ENCODE data around the gene YEATS4. TPM values are rescaled to one million over a fixed set of nuclear protein-coding genes. Genes with fewer than 3 reads are reported as not detected.
A peak's percentile ranks its signal among the peaks of the same experiment; 100 is the strongest.

YEATS4 gene
- total RNA-seq, 1 donor = 20.3 TPM

DNA sequence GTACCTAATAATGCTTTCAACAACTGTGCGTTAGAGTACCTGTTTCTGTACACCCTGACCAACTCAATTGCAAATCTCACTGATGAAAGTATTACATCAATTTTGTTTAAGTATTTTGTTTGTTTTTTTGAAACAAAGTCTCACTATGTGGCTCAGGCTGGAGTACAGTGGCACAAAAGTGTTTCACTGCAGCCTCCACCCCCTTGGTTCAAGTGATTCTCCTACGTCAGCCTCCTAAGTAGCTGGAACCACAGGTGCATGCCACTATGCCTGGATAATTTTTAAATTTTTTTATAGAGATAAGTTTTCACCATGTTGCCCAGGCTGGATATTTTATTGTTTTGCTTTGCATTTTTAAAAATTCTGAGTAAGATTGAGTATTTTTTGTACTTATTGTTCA is 46.7 kb downstream of the YEATS4 start:
- peak overlapping the region; percentile 90 for H3K27ac ChIP-seq (ENCODE audit: low read depth, low read length)
- H3K4me1 ChIP-seq (ENCODE audit: insufficient read depth, low read length) = peaks cover 32% of the 10 kb centered on the region
- DNase-seq (ENCODE audit: insufficient read length, low spot score, missing footprints) = no peak
- H3K9me3 ChIP-seq (ENCODE audit: low read depth, low read length) = no peaks in the 10 kb centered on the region
- no peaks in the 10 kb centered on the region for H3K36me3 ChIP-seq (ENCODE audit: insufficient read depth, low read length)
- TF ChIP-seq CTCF (IDR thresholded peaks at IDR 0.05; ENCODE audit: extremely low read depth, low read depth, low read length) = no peak
- no peaks in the 10 kb centered on the region for H3K27me3 ChIP-seq (ENCODE audit: insufficient read depth, low read length)
- no peaks in the 10 kb centered on the region for H4K20me1 ChIP-seq (ENCODE audit: insufficient read depth, low read length)
- H2AFZ ChIP-seq (ENCODE audit: low read length) = no peak overlapping the region
- no peak overlapping the region for H3K4me3 ChIP-seq (ENCODE audit: insufficient read depth, low read length)
- no peaks in the 10 kb centered on the region for H3K79me2 ChIP-seq (ENCODE audit: insufficient read depth, low read length)
- H3K4me2 ChIP-seq (ENCODE audit: insufficient read depth, low read length) = peak overlapping the region; percentile 72

DNA sequence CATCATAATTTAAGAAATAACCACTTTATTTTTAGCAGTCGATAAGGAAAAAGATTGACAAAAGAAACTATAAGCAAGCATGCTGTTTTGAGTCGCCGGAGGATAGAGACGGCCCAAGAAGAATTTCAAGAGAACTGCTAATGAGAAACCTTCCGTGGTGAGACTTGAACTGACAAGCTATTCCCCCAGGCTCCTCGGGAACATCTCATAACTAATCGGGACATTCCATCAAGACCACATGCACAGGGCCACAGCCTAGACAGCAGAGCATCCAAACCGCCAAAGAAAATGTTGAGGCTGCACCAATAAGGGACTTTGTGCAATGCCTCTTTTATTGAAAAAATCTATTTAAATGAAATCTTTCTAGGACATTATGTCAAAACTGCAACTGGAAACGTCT is 51.0 kb downstream of the YEATS4 start:
- Histone ChIP-seq H2AFZ (ENCODE audit: low read length) (no peak overlapping the region), H3K4me2 (ENCODE audit: insufficient read depth, low read length) (no peak overlapping the region), H3K27me3 (ENCODE audit: insufficient read depth, low read length) (no peaks in the 10 kb centered on the region), H3K36me3 (ENCODE audit: insufficient read depth, low read length) (no peaks in the 10 kb centered on the region), H3K27ac (ENCODE audit: low read depth, low read length) (no peak overlapping the region), H3K79me2 (ENCODE audit: insufficient read depth, low read length) (no peaks in the 10 kb centered on the region), H3K4me1 (ENCODE audit: insufficient read depth, low read length) (peaks cover 18% of the 10 kb centered on the region), H4K20me1 (ENCODE audit: insufficient read depth, low read length) (no peaks in the 10 kb centered on the region), H3K9me3 (ENCODE audit: low read depth, low read length) (no peaks in the 10 kb centered on the region), H3K4me3 (ENCODE audit: insufficient read depth, low read length) (no peak overlapping the region)
- DNase-seq (ENCODE audit: insufficient read length, low spot score, missing footprints) = no peak
- TF ChIP-seq CTCF (IDR thresholded peaks at IDR 0.05; ENCODE audit: extremely low read depth, low read depth, low read length) = no peak

- no peak for DNase-seq (ENCODE audit: insufficient read length, low spot score, missing footprints)
- H2AFZ ChIP-seq (ENCODE audit: low read length) = no peak overlapping the region
- H3K27ac ChIP-seq (ENCODE audit: low read depth, low read length) = no peak overlapping the region
- H3K4me2 ChIP-seq (ENCODE audit: insufficient read depth, low read length) = no peak overlapping the region
- no peak for TF ChIP-seq CTCF (IDR thresholded peaks at IDR 0.05; ENCODE audit: extremely low read depth, low read depth, low read length)
- peaks cover 17% of the 10 kb centered on the region for H3K4me1 ChIP-seq (ENCODE audit: insufficient read depth, low read length)
- H4K20me1 ChIP-seq (ENCODE audit: insufficient read depth, low read length) = no peaks in the 10 kb centered on the region
- H3K27me3 ChIP-seq (ENCODE audit: insufficient read depth, low read length) = no peaks in the 10 kb centered on the region
- no peaks in the 10 kb centered on the region for H3K36me3 ChIP-seq (ENCODE audit: insufficient read depth, low read length)
- no peaks in the 10 kb centered on the region for H3K79me2 ChIP-seq (ENCODE audit: insufficient read depth, low read length)
- H3K4me3 ChIP-seq (ENCODE audit: insufficient read depth, low read length) = no peak overlapping the region
- H3K9me3 ChIP-seq (ENCODE audit: low read depth, low read length) = no peaks in the 10 kb centered on the region
Observed at GRCh38 chr12:69412655-69413054, 53.1 kb downstream of the YEATS4 start.

DNA sequence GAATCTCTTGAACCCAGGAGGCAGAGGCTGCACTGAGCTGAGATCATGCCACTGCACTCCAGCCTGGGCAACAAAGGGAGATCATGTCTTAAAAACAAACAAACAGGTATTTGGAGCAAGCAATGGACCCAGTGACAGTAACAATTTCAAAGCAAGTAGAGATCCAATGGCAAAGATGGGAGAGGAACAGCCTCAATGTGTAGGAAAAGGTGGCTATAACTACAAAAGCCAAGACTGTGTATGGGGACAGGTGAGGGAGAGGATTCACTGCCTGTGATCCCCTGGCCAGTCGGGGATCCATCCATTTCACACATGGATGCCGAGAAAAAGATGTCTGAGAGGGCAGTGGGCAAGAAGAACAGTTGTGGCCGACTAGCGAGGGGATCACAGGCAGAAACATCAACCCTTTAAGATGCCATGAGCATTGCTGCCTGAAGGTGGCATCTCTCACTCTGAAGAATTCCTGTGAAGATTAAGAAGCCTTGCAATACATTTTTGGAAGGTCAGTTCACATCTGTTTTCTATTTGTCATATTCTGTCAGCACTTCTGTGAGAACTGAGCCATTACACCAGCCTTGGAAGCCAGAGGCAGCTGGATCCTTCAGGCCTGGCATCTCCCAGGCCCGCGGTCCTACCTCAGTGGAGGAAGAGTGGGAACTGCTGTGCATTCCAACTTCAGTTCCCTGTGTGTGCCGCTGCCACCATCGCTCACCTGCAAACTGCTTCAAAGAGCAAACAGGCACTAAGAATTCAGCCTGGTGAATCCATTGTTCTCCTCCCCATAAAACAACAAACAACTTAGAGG is 56.1 kb downstream of the YEATS4 start:
- Histone ChIP-seq H3K4me2 (ENCODE audit: insufficient read depth, low read length) (peak overlapping the region; percentile 56), H2AFZ (ENCODE audit: low read length) (peak overlapping the region; percentile 88), H3K27ac (ENCODE audit: low read depth, low read length) (peak overlapping the region; percentile 64), H3K27me3 (ENCODE audit: insufficient read depth, low read length) (no peaks in the 10 kb centered on the region), H3K4me1 (ENCODE audit: insufficient read depth, low read length) (peaks cover 17% of the 10 kb centered on the region), H3K9me3 (ENCODE audit: low read depth, low read length) (no peaks in the 10 kb centered on the region), H4K20me1 (ENCODE audit: insufficient read depth, low read length) (no peaks in the 10 kb centered on the region), H3K79me2 (ENCODE audit: insufficient read depth, low read length) (no peaks in the 10 kb centered on the region), H3K36me3 (ENCODE audit: insufficient read depth, low read length) (no peaks in the 10 kb centered on the region), H3K4me3 (ENCODE audit: insufficient read depth, low read length) (no peak overlapping the region)
- peak; percentile 93 for DNase-seq (ENCODE audit: insufficient read length, low spot score, missing footprints)
- TF ChIP-seq CTCF (IDR thresholded peaks at IDR 0.05; ENCODE audit: extremely low read depth, low read depth, low read length) = peak; percentile 96
